ENCODE results near the gene KIDINS220. TPM values are rescaled to one million over a fixed set of nuclear protein-coding genes. Genes with fewer than 3 reads are reported as not detected.
"Not testable (repeated sequence)": the region's sequence is repeated elsewhere in the genome, so short reads cannot be mapped to it uniquely, and the experiment has no call there.

KIDINS220 gene
- total RNA-seq, 1 experiment from 2014 or later: 38.9 TPM

- DNase-seq (ENCODE audit: extremely low read depth, low read depth): no peak
Measured at GRCh38 chr2:8756716-8757115, 80.7 kb downstream of the KIDINS220 start.

GRCh38 chr2:8756230-8756629 lies 81.2 kb downstream of the KIDINS220 start:
- no peak for DNase-seq (ENCODE audit: extremely low read depth, low read depth)

- no peak for DNase-seq (ENCODE audit: extremely low read depth, low read depth)
Measured at GRCh38 chr2:8754106-8754776, 83.2 kb downstream of the KIDINS220 start.

GRCh38 chr2:8753609-8754008 lies 83.8 kb downstream of the KIDINS220 start:
- DNase-seq (ENCODE audit: extremely low read depth, low read depth): no peak

- DNase-seq (ENCODE audit: extremely low read depth, low read depth): no peak
Measured at GRCh38 chr2:8752385-8752784, 85.0 kb downstream of the KIDINS220 start.

GRCh38 chr2:8750221-8750620 lies 87.2 kb downstream of the KIDINS220 start:
- DNase-seq (ENCODE audit: extremely low read depth, low read depth): no peak

- no peak for DNase-seq (ENCODE audit: extremely low read depth, low read depth)
Measured at GRCh38 chr2:8743261-8743660, 94.2 kb downstream of the KIDINS220 start.

- no peak for DNase-seq (ENCODE audit: extremely low read depth, low read depth)
Measured at GRCh38 chr2:8740136-8740535, 97.3 kb downstream of the KIDINS220 start.

- no peak for DNase-seq (ENCODE audit: extremely low read depth, low read depth)
Measured at GRCh38 chr2:8737571-8738175, 99.7 kb downstream of the KIDINS220 start.

- no peak for DNase-seq (ENCODE audit: extremely low read depth, low read depth)
Measured at GRCh38 chr2:8732601-8733000, 104.8 kb downstream of the KIDINS220 start.

- DNase-seq (ENCODE audit: extremely low read depth, low read depth): no peak
Measured at GRCh38 chr2:8729939-8730338, 107.5 kb downstream of the KIDINS220 start.

GRCh38 chr2:8729101-8729500 lies 108.3 kb downstream of the KIDINS220 start:
- DNase-seq (ENCODE audit: extremely low read depth, low read depth): not testable (repeated sequence)

GRCh38 chr2:8728305-8729015 lies 109.0 kb downstream of the KIDINS220 start:
- no peak for DNase-seq (ENCODE audit: extremely low read depth, low read depth)

- no peak for DNase-seq (ENCODE audit: extremely low read depth, low read depth)
Measured at GRCh38 chr2:8725838-8726237, 111.6 kb downstream of the KIDINS220 start.

GRCh38 chr2:8722986-8723385 lies 114.4 kb downstream of the KIDINS220 start:
- DNase-seq (ENCODE audit: extremely low read depth, low read depth): no peak

GRCh38 chr2:8721410-8721809 lies 116.0 kb downstream of the KIDINS220 start:
- DNase-seq (ENCODE audit: extremely low read depth, low read depth): no peak

- DNase-seq (ENCODE audit: extremely low read depth, low read depth): no peak
Measured at GRCh38 chr2:8720741-8721140, 116.7 kb downstream of the KIDINS220 start.

GRCh38 chr2:8719528-8719927 lies 117.9 kb downstream of the KIDINS220 start:
- no peak for DNase-seq (ENCODE audit: extremely low read depth, low read depth)

GRCh38 chr2:8714971-8715370 lies 122.4 kb downstream of the KIDINS220 start:
- DNase-seq (ENCODE audit: extremely low read depth, low read depth): no peak

GRCh38 chr2:8714283-8714682 lies 123.1 kb downstream of the KIDINS220 start:
- no peak for DNase-seq (ENCODE audit: extremely low read depth, low read depth)

- no peak for DNase-seq (ENCODE audit: extremely low read depth, low read depth)
Measured at GRCh38 chr2:8710951-8711350, 126.5 kb downstream of the KIDINS220 start.

GRCh38 chr2:8709611-8710010 lies 127.8 kb downstream of the KIDINS220 start:
- DNase-seq (ENCODE audit: extremely low read depth, low read depth): no peak

Measured in NCI-H460 (cell line).